GM19035 (cell line): ENCODE data around the gene ABHD11.
"Not testable (repeated sequence)": the region's sequence is repeated elsewhere in the genome, so short reads cannot be mapped to it uniquely, and the experiment has no call there.

Source experiments
- ATAC-seq: cut with Tn5 transposase; IDR thresholded peaks from one replicate; pipeline ENCODE4 v1.9.1; 2021; ENCODE audit not compliant: unreplicated experiment

Gene ABHD11

DNA sequence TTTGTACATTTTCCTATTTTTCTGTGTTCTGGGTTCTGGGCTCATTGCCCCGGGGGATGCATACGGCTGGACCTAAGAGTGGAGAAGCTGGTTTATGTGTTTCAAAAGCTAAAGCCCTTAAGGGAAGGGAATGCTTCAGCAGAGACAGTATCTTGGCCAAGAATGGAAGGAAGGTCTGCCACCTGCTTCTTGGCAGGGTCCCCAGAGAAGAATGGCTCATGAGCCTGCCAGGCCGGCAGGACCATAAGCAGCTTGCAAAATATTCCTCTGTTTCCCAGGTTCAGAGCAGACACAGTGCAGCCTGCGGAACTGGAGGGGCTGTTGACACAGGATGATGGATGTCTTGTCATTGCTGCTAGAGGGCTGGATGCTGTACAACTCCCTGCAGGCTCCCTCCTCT, 7.8 kb upstream of the ABHD11 start:
- no peak for ATAC-seq

DNA sequence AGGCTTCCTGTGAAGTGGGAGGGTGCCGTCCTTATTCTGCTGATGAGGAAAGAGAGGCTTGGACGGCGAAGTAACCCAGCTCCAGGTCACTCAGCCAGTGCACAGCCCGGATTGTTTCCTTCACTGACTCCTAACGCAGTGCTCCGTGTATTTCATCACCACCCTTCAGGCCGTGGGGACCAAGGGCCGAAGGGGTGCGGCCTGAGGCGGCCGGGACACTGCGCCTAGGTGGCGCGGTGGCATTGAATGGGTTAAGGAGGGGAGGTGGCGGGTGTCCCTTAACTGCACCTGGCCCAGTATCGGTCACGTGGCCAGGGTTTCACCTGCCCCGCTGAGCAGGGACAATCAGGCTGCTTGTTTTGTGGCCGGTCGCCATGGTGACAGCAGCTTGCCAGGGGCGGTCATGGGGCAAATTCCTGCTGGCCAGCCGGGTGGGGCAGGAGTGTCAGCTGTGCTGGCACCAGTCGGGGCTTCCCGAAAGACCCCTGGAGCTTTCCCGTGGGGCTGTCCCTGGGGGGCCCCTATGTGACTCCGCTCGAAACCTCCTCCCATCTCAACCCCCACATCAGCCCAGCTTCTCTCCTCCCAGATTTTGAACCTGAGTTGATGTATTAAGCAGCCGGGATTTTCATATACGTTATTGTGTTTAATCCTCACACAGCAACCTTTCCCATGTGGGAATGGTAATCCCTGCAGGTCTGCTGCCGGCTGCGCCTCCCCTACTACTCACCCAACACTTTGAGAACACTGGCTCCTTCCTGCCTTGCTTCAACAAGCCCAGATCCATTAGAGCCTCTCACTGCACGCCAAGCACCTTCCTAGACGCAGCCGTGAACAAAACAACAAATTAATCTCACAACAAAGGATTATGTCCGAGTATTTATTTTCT, 4.4 kb upstream of the ABHD11 start:
- no peak for ATAC-seq

DNA sequence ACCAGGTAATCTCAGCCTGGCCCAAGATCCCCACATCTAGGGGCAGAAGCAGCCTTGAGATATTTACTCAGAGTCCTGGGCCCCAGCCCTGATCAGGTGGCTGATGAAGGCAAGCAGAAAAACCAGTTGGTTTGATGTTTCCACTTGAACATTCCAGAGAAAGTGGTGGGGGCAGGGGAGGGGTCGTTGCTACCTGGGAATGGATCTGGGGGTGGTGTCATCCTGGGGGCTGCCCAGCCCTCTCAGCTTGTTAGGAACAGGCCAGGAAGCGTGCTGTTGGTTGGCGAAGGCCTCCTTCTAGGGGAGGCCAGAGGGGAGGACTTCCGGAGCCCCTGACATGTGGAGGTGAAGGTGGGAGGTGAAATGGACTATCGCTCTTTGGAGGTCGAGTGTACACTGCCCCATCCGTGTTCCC, 3.7 kb upstream of the ABHD11 start:
- ATAC-seq = no peak

DNA sequence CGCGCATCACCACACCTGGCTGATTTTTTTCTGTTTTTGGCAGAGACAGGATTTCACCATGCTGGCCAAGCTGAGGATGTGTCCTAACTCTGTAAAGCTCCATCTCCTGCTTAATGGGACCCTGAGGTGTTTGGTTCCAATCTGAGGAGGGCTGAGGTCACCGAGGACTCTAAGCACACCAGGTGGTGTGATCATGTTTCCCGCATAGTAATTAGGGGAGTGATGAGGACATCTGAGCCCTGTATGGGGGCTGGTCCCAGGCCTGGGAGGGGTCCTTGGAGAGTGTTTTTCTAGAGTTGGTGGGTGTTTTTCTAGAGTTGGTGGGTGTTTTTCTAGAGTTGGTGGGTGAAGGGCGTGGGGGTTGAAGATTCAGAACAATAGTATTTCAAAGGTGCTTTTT, 3.0 kb upstream of the ABHD11 start:
- ATAC-seq = no peak

DNA sequence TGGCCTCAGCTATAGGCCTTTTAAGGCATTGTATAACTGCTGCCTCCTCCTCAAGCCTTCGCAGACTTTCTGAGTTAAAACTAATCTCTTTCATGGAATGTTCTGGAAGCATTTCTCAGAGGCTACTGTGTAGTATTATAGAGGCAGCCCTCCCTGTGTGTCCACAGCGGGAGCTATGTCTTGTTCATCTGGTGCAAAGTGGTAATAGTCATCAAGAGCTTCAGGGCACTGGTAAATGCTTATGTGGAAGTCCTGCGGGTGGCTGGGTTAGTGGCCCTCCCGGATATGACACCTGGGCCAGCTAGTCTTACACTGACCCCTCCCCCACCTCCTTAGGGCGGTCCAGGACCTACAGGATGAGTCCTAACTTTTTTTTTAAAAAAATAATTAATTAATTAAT, 2.2 kb upstream of the ABHD11 start:
- no peak for ATAC-seq

DNA sequence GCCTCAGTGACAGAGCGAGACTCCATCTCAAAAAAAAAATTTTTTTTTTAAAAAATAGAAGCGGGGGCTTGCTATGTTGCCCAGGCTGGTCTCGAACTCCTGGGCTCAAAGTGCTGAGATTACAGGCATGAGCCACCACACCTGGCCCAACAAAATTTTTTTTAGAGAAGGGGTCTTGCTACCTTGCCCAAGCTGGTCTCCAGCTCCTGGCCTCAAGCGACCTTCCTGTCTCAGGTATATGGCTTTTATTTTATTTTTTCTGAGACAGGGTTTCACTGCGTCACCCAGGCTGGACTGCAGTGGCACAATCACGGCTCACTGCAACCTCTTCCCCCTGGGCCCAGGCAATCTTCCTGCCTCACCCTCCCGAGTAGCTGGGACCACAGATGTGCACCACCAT, 1.6 kb upstream of the ABHD11 start:
- no peak for ATAC-seq

DNA sequence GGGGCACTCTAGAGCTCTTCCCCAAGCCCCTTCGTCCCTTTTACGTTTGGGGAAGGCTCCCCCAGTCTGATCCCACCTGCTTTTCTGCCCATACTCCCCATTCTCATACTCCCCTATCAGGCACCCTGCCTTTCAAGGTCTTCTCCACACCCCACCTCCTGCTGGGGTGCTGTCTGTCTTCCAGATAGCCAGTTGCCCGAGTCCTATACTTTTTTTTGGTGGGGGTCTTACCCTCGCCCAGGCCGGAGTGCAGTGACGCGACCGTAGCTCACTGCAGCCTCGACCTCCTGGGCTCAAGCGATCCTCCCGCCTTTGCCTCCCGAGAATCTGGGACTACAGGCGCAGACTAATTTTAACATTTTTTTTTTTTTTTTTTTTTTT, 775 bp upstream of the ABHD11 start:
- ATAC-seq = no peak

DNA sequence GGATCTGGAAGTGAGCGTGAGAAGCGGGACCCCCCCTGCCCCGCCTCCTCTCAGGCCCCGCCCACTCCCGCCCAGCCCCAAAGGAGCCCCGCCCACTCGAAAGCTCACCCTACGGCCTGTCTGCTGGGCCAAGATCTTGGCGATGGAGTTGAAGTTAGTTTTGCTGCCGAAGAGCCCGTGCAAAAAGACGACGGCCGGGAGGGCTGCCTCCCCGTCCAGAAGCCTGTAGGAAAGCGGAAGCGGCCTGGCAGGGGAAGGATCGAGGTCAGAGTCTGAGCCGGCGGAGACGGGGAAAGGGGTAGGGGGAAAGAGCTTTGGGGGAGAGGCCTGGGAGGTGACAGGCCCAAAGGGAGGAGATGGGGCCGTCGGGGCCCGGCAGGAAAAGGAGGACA, 386 bp downstream of the ABHD11 start:
- ATAC-seq = peak; percentile 20

DNA sequence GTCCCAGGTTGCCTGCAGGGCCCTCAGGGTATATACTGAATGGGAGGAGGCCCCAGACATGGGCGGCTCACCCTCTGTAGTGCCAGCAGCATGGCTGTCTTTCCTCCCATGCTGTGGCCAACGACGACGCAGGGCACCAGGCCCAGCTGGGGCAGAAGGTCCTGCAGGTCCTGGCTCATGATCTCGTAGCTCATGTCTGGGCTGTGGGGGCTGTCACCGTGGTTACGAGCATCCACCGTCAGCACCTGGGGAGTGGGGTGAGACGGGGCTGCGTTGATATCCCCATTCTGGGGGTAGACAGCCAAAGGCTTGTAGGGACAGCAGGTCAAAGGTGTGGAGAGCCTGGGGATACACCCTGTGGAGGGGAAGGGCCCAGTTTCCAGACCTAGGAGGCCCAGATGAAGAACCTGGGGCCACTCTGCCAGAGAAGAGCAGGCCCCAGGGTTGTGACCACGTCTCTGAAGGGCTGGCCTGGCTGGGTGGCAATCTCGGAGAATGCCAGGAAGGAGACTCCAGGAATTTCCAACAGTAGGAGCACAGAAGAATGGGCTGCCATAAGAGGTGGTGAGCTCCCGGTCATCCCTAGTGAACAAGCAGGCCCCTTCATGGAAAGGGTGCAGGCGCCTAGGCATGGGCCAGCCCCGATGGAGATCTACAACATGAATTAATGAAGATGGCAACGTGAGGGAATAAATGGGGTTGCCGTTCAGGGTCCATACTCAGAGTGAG, 947 bp downstream of the ABHD11 start:
- ATAC-seq = no peak

DNA sequence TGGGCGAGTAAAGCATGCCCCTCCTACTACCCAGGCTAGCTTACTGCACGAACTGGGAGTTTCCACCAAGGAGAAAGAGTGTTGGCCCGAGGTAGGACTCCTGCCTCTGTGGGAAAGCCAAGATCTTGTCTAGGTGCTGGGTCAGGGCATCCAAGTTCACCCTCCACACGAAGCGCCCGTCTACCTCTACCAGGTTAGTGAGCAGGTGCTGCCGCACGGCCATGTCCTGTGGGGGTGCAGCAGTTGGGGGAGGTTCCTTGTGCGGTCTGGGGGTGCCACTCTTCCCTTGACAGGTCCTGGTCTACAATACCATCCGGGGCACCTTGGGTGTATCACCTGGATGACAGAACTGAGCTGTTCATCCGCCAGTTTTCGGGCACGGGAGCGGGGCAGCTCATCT, 1.7 kb downstream of the ABHD11 start:
- no peak for ATAC-seq

DNA sequence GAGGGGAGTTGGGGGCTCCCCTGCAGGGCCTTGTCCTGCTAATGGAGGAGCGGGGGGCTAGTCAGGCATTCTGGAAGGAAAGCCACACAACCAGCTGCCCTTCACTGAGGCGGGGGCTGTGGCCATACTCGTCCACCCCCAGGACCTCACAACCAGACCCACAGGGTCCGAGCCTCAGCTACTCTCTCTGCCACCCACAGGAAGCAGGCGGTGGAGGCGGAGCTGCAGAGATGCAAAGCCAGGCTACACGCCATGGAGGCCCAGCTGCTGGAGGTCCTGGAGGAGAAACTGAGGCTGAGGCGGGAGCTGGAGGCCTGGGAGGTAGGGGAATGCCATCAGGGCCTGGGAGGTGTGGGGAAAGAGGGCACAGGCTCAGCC, 3.1 kb downstream of the ABHD11 start:
- ATAC-seq = no peak

DNA sequence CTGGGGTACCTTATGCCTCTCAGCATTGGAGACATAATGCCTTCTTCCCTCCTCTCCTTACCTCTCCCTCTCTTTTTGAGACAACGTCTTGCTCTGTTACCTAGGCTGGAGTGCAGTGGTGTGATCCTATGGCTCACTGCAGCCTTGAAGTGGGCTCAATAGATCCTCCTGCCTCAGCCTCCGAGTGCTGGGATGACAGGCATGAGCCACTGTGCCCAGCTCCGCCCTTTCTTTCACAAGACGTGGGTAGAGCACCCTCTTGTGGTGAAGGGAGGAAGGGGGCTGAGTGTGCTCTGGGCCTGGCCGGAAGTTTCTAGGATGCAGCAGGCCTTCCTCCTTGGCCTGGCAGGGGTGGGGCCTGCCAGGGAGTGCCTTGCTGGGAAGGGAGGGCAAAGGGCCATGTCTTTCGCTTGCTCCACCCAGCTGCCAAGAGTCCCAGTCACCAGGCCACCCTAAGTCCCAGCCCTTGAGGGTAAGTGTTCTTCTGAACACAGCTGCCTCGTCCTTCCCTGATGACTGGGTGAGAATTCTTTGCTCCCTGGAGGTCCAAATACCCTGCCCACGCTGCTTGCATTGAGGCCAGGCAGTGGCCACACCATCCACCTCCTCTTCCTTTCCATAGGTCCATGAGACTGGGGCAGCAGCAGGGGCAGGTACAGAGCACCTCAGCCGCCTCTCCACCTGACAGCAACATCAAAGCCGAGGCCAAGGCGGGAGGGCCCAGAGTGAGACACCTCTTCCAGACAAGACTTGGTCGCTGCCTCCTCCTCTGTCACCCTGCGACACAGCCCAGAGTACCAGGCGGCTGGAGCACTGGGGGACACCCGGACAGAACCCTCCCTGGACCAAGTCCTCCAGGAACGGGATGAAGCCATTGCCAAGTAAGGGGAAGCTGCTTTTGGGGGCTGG, 3.7 kb downstream of the ABHD11 start:
- ATAC-seq = peak; percentile 33

DNA sequence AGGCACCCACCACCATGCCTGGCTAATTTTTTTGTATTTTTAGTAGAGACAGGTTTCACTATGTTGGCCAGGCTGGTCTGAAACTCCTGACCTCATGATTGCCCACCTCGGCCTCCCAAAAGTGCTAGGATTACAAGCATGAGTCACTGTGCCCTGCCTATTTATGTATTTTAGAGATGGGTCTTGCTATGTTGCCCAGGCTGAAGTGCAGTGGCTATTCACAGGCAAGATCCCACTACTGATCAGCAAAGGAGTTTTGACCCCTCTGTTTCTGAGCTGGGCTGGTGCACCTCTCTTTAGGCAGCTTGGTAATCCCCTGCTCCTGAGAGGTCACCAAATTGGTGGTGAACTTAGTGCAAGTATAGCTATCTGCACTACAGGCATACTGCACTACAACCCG, 6.2 kb downstream of the ABHD11 start:
- no peak for ATAC-seq

DNA sequence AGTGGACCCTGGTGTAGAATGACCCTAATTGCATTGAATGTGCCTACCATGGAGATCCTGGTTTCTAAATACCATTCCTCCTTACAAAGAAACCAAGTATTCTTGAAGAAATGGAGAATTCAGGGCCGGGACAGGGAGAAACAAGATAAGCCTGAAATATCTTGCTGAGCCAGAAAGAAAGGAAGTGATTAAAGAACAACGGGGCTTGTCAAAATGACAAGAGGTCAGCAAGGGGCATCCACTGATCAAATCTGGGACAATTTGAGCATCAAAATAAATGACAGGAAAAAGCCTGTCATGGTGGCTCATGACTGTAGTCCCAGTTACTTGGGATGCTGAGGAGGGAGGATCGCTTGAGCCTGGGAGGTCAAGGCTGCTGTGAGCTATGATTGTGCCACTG, 8.1 kb downstream of the ABHD11 start:
- ATAC-seq = no peak

DNA sequence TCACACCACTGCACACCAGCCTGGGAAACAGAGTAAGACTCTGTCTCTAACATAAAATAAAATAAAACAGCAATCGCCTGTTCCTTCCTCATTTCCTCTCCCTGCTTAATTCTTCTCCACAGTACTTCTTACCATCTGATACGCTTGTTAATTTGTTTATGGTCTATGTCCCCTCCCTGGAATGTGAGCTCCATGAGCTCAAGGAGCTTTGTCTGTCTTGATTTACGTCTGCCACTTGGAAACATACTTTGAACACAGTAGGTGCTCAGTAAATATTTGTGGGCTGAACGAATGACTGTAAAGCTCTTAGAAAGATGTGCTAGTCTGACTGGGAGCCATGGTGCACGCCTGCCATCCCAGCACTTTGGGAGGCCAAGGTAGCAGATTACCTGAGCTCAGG, 10.1 kb downstream of the ABHD11 start:
- no peak for ATAC-seq

DNA sequence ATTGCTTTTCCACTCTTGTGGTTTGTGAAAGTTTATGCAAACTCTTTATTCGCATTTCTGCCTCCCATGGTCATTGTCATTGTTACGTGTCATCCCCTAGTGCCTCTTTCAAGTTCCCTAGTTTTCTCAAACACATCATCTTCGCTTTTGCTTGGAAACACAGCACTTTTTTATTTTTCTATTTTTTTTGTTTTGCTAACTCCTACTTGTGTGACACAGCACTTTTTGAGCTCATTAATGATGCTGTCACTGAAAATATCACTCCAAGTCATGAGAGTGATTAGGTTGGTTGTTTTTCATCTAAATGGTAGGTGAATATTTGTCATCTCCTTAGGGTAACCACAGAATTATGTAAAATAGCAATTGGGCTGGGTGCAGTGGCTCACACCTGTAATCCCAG, 10.7 kb downstream of the ABHD11 start:
- no peak for ATAC-seq

DNA sequence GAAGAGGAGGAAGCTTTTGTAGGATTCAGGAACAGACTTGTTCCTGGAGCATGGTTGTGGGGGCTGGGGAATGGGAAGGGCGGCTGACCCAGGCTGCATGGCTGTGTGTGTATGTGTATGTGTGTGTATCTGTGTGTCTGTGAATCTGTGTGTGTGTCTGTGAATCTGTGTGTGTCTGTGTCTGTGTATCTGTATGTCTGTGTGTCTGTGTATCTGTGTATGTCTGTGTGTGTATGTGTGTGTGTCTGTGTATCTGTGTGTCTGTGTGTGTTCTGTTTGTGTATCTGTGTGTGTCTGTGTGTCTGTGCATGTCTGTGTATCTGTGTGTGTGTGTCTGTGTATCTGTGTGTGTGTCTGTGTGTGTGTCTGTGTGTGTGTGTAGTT, 12.5 kb downstream of the ABHD11 start:
- no peak for ATAC-seq

DNA sequence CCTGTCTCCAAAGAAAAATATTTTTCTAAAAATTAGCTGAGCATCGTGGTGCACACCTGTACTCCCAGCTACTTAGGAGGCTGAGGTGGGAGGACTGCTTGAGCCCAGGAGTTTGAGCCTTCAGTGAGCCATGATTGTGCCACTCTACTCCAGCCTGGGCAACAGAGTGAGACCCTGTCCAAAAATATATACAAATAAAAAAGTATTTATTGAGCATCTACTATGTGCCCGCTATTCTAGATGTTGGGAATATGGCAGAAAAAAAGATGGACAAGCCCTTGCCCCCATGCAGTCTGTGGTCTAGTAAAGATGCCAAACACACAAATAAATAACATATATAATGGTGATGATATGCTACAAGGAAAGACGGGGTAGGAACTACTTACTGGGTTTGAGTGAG, 14.8 kb downstream of the ABHD11 start:
- ATAC-seq = no peak

DNA sequence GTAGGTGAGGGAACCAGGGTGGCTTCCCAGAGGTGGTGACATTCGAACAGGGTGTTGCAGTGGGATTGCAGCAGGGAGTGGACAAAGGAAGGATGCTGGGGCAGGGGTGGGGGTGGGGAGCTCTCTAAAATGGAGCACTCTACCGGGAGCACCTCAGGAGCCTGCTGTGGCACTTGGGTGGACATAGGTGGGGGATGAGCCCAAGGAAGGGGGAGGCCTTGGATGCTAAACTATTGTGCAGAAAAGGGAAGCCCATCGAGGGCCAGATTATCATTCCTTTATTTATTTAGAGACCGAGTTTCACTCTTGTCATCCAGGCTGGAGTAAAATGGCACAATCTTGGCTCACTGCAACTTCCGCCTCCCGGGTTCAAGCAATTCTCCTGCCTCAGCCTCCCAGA, 15.8 kb downstream of the ABHD11 start:
- no peak for ATAC-seq

DNA sequence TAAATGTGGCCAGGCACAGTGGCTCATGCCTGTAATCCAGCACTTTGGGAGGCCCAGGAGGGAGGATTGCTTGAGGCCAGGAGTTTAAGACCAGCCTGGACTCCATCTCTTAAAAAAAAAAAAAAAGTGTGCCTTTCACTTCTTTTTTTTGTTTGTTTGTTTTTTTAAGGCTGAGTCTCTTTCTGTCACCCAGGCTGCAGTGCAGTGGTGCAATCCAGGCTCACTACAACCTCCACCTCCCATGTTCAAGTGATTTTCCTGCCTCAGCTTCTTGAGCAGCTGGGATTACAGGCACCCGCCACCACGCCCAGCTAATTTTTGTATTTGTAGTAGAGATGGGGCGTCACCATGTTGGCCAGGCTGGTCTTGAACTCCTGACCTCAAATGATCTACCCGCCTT, 16.4 kb downstream of the ABHD11 start:
- not testable (repeated sequence) for ATAC-seq

DNA sequence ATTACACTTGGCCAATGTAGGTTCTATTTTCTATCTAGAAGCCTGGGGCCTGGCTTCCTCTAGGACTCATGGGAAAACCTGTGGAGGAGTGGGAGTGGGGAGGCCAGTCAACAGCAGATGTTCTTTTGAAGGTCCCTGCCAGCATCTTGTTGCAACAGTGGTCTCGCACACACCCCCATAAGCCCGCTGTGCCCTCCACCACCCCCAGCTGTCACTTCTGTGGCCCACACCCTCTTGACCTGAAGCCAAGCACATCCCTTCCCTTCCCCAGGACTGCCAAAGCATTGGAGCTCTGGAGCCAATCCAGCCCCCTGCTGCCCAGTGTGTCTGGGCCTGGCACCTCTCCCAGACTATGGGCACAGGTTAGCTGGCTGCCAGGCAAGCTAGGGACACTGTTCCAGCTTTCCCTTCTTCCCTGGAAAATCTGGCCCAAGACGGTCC, 17.2 kb downstream of the ABHD11 start:
- no peak for ATAC-seq

DNA sequence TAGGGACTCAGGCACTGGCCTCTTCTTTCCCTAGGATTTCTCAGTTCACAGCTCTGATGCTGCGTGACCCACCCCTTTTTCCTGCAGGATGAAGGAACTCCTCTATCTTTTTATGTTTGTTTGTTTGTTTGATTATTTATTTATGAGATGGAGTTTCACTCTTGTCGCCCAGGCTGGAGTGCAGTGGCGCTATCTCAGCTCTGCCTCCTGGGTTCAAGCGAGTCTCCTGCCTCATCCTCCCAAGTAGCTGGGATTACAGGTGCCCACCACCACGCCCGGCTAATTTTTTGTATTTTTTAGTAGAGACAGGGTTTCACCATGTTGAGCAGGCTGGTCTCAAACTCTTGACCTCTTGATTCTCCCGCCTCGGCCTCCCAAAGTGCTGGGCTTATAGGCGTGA, 18.2 kb downstream of the ABHD11 start:
- ATAC-seq = not testable (repeated sequence)
